Neutrophil (primary cell): ENCODE measurements around the gene C4B.
"Not testable (repeated sequence)": the region's sequence is repeated elsewhere in the genome, so short reads cannot be mapped to it uniquely, and the experiment has no call there.

ENCODE experiments used
- H3K27ac ChIP-seq: fragments of 200-600 bp; sonication (generic); 2 replicates; pipeline ENCODE4 v1.5.1; 2016; ENCODE audit warnings: mild to moderate bottlenecking, moderate library complexity
- H3K27me3 ChIP-seq: fragments of 200-600 bp; sonication (generic); 2 replicates; pipeline ENCODE4 v1.6.0; 2016; ENCODE audit warnings: mild to moderate bottlenecking
- H3K36me3 ChIP-seq: fragments of 200-600 bp; sonication (generic); 2 replicates; pipeline ENCODE4 v1.5.1; 2017
- H3K4me1 ChIP-seq, 2 experiments: fragments of 200-600 bp in 1 of 2; sonication (generic) in 1 of 2; 1 replicate in 1 of 2; 2 replicates in 1 of 2; pipeline versions ENCODE4 v1.5.1 to v1.6.1; 2013 to 2016; ENCODE audit warnings: low read depth in 1 of 2, low read length in 1 of 2, mild to moderate bottlenecking in 1 of 2, moderate library complexity in 1 of 2; ENCODE audit not compliant: control insufficient read depth in 1 of 2, insufficient read depth in 1 of 2
- H3K4me3 ChIP-seq, 2 experiments: fragments of 200-600 bp in 1 of 2; sonication (generic) in 1 of 2; 1 replicate in 1 of 2; 2 replicates in 1 of 2; pipeline ENCODE4 v1.5.1; 2013 to 2016; ENCODE audit warnings: low read depth in 1 of 2, low read length in 1 of 2, mild to moderate bottlenecking in 1 of 2, moderate library complexity in 1 of 2
- H3K9me3 ChIP-seq: fragments of 200-600 bp; sonication (generic); 2 replicates; pipeline ENCODE4 v1.5.1; 2016
- CTCF ChIP-seq: fragments of 200-600 bp; sonication (generic); IDR thresholded peaks from 2 replicates; pipeline ENCODE4 v1.5.1; 2016; ENCODE audit warnings: antibody characterized with exemption

The C4B gene

GRCh38 chr6:32014547-32014946, at the start of gene C4B:
C4B (plus strand) TSS chr6:32014795; CDS start chr6:32014846, 51 bp downstream.
- H3K27ac ChIP-seq, H3K4me1 ChIP-seq, H3K27me3 ChIP-seq, H3K9me3 ChIP-seq, H3K4me3 ChIP-seq, H3K36me3 ChIP-seq: not testable (repeated sequence)

GRCh38 chr6:31965700-31966099, 48.9 kb upstream of the C4B start:
- H3K27me3 ChIP-seq = no peaks in the 10 kb centered on the region
- H3K9me3 ChIP-seq = no peaks in the 10 kb centered on the region
- no peak overlapping the region for H3K27ac ChIP-seq
- H3K36me3 ChIP-seq = peaks cover 100% of the 10 kb centered on the region
- peaks cover 0 to 3% of the 10 kb centered on the region in 2 experiments for H3K4me1 ChIP-seq
- no peak overlapping the region for H3K4me3 ChIP-seq
- no peak for TF ChIP-seq CTCF

- H3K9me3 ChIP-seq = no peaks in the 10 kb centered on the region
- TF ChIP-seq CTCF = no peak
- H3K27ac ChIP-seq = no peak overlapping the region
- H3K4me3 ChIP-seq = no peak overlapping the region
- H3K4me1 ChIP-seq = peaks cover 8 to 11% of the 10 kb centered on the region in 2 experiments
- peaks cover 93% of the 10 kb centered on the region for H3K36me3 ChIP-seq
- H3K27me3 ChIP-seq = no peaks in the 10 kb centered on the region
Measured at GRCh38 chr6:31966506-31966905, 48.1 kb upstream of the C4B start.

GRCh38 chr6:31966997-31967925, 47.3 kb upstream of the C4B start:
- no peak overlapping the region for H3K27ac ChIP-seq
- H3K9me3 ChIP-seq = no peaks in the 10 kb centered on the region
- no peak overlapping the region for H3K4me3 ChIP-seq
- TF ChIP-seq CTCF = no peak
- H3K36me3 ChIP-seq = peaks cover 85% of the 10 kb centered on the region
- no peaks in the 10 kb centered on the region for H3K27me3 ChIP-seq
- H3K4me1 ChIP-seq = peaks cover 10 to 15% of the 10 kb centered on the region in 2 experiments

- Histone ChIP-seq H3K9me3 (no peaks in the 10 kb centered on the region), H3K4me3 (no peak overlapping the region), H3K4me1 (peaks cover 14 to 22% of the 10 kb centered on the region in 2 experiments), H3K27ac (no peak overlapping the region), H3K36me3 (peaks cover 78% of the 10 kb centered on the region), H3K27me3 (no peaks in the 10 kb centered on the region)
- no peak for TF ChIP-seq CTCF
Measured at GRCh38 chr6:31967926-31968320, 46.7 kb upstream of the C4B start.

- peaks cover 74% of the 10 kb centered on the region for H3K36me3 ChIP-seq
- no peaks in the 10 kb centered on the region for H3K27me3 ChIP-seq
- no peak overlapping the region for H3K27ac ChIP-seq
- H3K9me3 ChIP-seq = no peaks in the 10 kb centered on the region
- peaks cover 18 to 26% of the 10 kb centered on the region in 2 experiments for H3K4me1 ChIP-seq
- no peak overlapping the region for H3K4me3 ChIP-seq
- no peak for TF ChIP-seq CTCF
Measured at GRCh38 chr6:31968326-31968725, 46.3 kb upstream of the C4B start.
